Measurements from ENCODE around the gene FSD2.

FSD2 gene

GRCh38 chr15:82805994-82806406 lies at the start of gene FSD2:
Gene FSD2, minus strand, starts transcription at chr15:82806069. Its CDS starts 18,679 bp downstream, at chr15:82787390.
- DNase-seq = peak; percentile 45

DNA sequence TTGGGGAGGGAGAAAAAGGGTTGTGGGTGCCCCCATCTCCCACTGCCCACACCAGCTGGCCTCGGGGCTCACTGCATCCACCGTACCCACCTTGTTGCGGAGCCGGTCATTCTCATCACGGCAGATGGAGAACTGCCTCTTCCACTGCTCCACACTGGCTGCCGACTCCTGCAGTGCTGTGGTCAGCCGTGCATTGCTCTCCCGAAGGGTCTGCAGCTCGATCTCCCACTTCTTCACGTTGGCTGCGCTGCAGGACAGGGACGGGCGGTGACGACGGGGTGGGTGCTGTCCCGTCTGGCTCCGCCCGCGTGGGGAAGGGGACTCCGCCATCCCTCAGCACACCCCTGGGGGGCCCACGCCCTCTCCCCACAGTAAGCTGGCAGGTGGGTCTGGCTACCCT lies 48.7 kb upstream of the FSD2 start:
- DNase-seq = no peak

GRCh38 chr15:82852941-82853561 lies 47.2 kb upstream of the FSD2 start:
- no peak for DNase-seq

GRCh38 chr15:82851981-82852511 lies 46.2 kb upstream of the FSD2 start:
- no peak for DNase-seq

- no peak for DNase-seq
These were observed 45.5 kb upstream of the FSD2 start for GRCh38 chr15:82851306-82851850.

GRCh38 chr15:82850731-82851130 lies 44.9 kb upstream of the FSD2 start:
- DNase-seq = no peak

GRCh38 chr15:82849556-82850512 lies 44.0 kb upstream of the FSD2 start:
- peak; percentile 68 for DNase-seq

DNA sequence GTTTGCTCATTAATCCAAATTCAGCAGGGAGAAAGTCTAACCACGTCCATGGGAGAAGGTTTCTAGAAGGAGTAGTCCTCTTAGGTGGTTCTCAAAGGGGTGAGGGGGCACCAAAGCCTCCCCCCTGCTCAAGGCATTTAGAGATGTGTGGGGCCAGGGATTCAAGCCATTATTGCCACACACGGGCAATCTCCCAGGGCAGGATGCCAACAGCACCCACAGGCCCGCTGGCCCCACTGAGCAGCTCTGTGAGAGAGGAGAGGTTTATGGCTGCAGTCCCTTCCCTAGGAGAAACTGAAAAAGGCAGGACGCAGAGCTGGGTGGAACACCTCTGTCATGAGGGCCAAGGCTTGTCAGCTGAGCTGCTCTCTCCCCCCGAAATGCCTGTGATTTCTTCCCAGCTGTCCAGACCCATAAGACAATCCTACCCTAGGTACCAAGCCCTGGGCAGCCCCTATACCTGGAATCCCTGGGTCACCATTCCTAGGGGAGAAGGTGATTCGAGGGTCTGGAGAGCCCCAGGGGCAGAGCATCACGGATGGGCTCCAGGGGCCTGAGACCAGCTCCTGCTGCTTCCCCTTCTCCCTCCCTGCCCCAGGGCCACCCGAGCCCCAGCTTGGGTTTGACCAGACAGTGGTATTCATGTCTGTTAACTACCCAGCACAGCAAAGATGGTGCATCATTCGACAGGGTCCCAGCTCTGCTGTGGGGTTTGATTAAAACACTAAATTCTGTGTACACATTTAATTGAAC lies 42.5 kb upstream of the FSD2 start:
- DNase-seq = no peak

DNA sequence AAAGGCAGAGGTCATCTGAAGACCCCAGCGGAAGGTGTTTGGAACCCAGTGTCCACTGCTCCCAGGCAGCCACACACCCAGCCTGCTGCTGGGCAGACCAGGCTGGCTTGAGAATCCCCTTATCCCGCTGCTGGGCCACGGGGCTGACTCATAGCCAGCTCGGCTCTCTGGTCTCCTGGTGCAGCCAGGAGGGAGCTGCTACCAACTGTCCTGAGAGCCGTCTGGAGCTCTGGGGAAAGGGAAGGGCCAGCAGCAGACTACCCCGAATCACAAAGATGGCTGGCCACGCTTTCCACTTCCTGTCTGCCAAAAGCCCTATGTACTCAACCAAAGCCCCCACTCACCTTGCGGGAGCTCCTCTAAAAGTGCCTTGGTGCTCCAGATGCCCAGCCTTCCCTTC lies 41.8 kb upstream of the FSD2 start:
- no peak for DNase-seq

GRCh38 chr15:82846621-82847020 lies 40.8 kb upstream of the FSD2 start:
- no peak for DNase-seq

- no peak for DNase-seq
These were observed 39.8 kb upstream of the FSD2 start for GRCh38 chr15:82845686-82846085.

GRCh38 chr15:82843566-82843965 lies 37.7 kb upstream of the FSD2 start:
- DNase-seq = no peak

GRCh38 chr15:82840166-82840565 lies 34.3 kb upstream of the FSD2 start:
- DNase-seq = no peak

DNA sequence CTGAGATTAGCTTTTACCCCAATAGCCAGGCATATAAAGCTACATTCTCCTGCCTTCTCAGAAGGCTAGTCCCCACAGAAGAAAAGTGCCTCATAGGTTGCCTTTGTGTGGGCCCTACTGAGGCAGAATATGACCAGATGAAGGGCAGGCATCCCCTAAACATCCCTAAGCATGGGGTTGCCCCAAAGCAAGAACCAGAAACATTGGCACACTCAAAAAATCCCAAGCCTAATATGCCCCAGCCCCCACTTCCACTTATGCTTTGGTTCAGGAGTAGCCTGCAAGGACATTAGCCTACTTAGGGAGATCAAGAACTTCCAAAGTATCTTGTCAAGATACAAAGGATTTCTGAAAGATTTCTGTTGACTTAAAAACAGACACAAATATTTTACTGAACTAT lies 33.3 kb upstream of the FSD2 start:
- no peak for DNase-seq

- no peak for DNase-seq
These were observed 32.3 kb upstream of the FSD2 start for GRCh38 chr15:82838096-82838735.

GRCh38 chr15:82835391-82835917 lies 29.6 kb upstream of the FSD2 start:
- DNase-seq = no peak

DNA sequence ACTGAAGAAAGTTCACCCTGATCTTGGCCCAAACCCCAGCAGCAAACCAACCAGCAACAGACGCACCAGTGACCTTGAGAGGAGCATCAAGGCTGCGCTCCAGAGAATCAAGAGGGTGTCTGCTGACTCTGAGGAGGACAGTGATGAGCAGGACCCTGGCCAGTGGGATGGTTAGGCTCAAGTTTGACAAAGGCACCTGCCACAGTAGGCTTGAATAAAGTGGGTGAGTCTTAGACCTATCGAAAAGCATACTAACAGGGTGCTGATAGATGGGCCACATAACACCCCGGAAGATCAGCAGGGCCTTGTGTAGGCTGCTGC lies 27.5 kb upstream of the FSD2 start:
- no peak for DNase-seq

DNA sequence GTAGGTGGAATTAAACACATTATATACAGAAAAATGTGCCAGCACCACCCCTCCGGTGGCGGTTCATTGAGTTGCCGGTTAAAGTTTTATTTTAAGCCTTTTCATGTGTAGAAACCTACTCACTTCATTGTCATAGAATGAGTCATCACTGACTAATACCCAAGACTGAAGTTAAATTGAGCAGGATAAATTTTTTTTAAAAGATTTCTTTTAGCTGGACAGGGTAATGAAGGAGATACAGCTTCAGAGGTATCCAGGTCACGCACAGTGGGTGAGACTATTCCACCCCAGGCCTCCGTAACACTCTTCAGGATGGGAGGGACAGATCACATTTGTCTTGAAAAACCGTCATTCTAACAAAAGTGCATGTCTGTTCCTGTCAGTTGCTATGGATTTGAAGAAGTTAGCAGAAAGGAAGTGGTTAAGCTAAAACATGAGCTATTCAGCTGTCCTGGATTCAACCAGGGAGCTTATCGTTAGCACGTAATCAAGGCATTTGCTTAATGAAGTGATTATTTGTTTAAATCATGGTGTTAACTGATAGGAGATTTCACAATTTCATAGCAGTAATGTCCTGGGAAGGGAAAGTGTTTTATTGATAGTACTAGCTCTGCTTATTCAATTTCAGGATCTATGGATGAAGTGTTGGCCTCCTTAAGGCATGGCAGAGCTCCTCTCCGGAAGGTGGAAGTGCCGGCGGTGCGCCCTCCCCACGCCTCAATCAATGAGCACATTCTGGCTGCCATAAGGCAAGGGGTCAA lies 26.9 kb upstream of the FSD2 start:
- DNase-seq = no peak

DNA sequence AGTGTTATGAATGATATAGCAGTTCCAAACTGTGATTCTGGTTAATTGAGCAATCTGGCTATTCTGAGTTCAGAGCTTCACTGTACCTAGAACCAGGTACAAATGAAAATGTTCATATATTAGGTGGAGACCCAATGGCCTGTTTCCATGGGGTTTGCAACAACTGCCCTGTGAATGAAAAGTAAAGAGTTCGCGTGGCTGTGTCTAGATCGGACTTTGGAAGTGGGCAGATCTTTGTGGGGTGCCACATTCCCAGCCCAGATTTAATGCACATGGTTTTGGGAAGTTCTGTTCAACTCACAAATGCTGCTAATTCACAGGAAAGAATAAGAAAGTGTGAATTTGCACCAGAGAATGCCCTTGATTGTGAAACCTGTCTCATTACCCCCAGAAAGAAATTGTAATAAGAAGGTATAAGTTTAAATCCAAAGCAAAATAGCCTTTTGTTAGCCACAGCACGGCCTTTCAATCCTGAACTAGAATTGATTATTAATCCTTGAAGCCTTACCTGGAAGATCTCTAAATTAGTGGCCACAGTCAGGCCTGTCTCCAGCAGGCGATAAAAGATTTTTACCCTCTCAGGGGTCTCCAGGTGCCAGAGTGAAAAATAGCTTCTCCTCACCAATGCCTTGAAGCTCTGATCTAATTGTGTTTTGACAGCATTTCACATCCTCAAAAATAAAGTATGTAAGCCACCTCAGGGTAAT lies 26.2 kb upstream of the FSD2 start:
- no peak for DNase-seq

DNA sequence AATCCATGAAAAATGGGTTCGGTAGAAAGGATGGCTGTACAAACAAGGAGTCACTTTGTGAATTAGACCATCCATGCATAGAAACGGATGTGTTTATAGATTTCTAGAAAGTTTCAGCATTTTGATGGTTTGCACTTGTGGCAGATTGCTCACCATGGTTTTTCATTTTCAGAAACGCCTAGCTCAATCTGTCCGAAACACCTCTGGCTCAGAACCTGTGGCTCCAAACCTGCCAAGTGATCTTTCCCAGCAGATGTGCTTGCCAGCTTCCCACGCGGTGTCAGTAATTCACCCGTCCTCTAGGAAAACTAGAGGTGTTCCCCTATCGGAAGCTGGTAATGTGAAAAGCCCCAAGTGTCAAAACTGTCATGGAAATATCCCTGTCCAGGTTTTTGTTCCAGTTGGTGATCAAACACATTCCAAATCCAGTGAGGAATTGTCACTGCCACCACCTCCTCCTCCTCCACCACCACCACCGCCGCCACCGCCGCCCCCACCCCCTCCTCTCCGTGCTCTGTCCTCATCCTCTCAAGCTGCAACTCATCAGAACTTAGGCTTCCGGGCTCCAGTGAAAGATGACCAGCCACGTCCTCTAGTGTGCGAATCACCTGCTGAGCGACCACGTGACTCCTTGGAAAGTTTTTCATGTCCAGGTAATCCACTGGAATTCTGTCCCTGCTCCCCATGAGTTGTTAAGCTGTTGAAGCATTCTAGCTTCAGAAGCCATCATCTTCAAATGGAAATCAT lies 24.7 kb upstream of the FSD2 start:
- DNase-seq = no peak

Measured in left hindlimb (tissue), 1 donor.